OCI-LY1 (cell line): ENCODE measurements around the gene GGA2.

Experiments used
- CTCF ChIP-seq: fragments of 200-600 bp; sonication (generic), shearing (Covaris generic); IDR thresholded peaks from 2 replicates; pipeline ENCODE4 v1.5.1; 2017; ENCODE audit warnings: mild to moderate bottlenecking, antibody characterized with exemption, low read length, moderate library complexity, mixed read lengths
- EZH2 ChIP-seq: fragments of 200-600 bp; sonication (generic), shearing (Covaris generic); IDR thresholded peaks from 2 replicates; pipeline ENCODE4 v1.8.0; 2017; ENCODE audit warnings: borderline replicate concordance, mixed run types, mild to moderate bottlenecking, antibody characterized with exemption, low read length, moderate library complexity, mixed read lengths

GRCh38 chr16:23502466-23502865 lies 7.8 kb downstream of the GGA2 start:
- TF ChIP-seq CTCF (no peak), EZH2 (no peak)
